Right lobe of liver (tissue), 4 donors: ENCODE results near the gene MBOAT2.
"Not testable (repeated sequence)": the region's sequence is repeated elsewhere in the genome, so short reads cannot be mapped to it uniquely, and the experiment has no call there.

Experiments
- POLR2A ChIP-seq: fragments of 450-650 bp; IDR thresholded peaks from one replicate; pipeline ENCODE4 v1.6.1; 2017; ENCODE audit warnings: antibody characterized with exemption, mild to moderate bottlenecking
- TF ChIP-seq, protein P1 (sequence below), 4 donors: fragments of 200-600 bp in 3 of 4; fragments of 450-650 bp in 1 of 4; IDR thresholded peaks; one replicate each; pipeline versions ENCODE4 v1.5.1 to v1.8.0; 2016 to 2022; ENCODE audit warnings: antibody characterized with exemption in 4 of 4, mild to moderate bottlenecking in 2 of 4
- donor health status: DM: no; HTN: no; CAD: no.
- donor health status: DM: no; HTN: no; CAD: no.
- donor health status: DM: no; HTN: yes; CAD: no.

DNA sequence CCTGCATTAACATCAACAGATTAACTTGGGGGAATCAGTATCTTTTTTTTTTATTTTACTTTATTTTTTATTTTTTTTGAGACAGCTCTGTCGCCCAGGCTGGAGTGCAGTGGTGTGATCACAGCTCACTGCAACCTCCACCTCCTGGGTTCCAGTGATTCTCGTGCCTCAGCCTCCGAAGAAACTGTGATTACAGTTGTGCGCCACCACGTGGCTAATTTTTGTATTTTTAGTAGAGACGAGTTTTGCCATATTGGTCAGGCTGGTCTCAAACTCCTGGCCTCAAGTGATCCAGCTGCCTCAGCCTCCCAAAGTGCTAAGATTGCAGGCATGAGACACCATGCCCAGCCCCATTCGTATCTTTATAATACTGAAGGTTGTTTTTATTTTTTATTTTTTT, 99.6 kb downstream of the MBOAT2 start:
- TF ChIP-seq, protein P1, sequence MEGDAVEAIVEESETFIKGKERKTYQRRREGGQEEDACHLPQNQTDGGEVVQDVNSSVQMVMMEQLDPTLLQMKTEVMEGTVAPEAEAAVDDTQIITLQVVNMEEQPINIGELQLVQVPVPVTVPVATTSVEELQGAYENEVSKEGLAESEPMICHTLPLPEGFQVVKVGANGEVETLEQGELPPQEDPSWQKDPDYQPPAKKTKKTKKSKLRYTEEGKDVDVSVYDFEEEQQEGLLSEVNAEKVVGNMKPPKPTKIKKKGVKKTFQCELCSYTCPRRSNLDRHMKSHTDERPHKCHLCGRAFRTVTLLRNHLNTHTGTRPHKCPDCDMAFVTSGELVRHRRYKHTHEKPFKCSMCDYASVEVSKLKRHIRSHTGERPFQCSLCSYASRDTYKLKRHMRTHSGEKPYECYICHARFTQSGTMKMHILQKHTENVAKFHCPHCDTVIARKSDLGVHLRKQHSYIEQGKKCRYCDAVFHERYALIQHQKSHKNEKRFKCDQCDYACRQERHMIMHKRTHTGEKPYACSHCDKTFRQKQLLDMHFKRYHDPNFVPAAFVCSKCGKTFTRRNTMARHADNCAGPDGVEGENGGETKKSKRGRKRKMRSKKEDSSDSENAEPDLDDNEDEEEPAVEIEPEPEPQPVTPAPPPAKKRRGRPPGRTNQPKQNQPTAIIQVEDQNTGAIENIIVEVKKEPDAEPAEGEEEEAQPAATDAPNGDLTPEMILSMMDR (IDR thresholded peaks at IDR 0.05): not testable (repeated sequence)
- not testable (repeated sequence) for TF ChIP-seq POLR2A
